GM18511 (cell line): Measurements from ENCODE around the gene SAP25.
"Not testable (repeated sequence)": the region's sequence is repeated elsewhere in the genome, so short reads cannot be mapped to it uniquely, and the experiment has no call there.

Experiments used
- ATAC-seq: cut with Tn5 transposase; IDR thresholded peaks from one replicate; pipeline ENCODE4 v1.9.1; 2021; ENCODE audit warnings: mild to moderate bottlenecking, moderate library complexity; ENCODE audit not compliant: unreplicated experiment

Gene SAP25

DNA sequence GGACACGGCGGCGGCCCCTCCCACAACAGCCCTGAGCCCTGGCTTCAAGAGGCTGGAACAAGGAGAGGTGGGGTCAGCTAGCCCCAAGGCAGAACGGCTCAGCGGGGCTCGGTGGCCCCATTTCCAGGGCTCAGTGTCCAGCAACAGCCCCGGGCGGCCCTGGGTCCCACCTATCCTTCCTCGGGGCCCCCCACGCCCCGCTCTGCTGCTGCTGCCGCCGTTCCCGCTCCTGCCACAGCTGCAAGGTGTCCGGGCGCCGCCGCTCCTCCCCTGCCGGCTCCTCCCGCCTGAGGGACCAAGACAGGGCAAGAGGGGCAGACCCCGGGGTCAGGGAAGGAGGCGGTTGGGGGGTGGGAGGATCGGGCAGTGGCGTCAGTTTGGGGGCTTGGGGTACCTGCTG lies 3.4 kb upstream of the SAP25 start:
- ATAC-seq = no peak

DNA sequence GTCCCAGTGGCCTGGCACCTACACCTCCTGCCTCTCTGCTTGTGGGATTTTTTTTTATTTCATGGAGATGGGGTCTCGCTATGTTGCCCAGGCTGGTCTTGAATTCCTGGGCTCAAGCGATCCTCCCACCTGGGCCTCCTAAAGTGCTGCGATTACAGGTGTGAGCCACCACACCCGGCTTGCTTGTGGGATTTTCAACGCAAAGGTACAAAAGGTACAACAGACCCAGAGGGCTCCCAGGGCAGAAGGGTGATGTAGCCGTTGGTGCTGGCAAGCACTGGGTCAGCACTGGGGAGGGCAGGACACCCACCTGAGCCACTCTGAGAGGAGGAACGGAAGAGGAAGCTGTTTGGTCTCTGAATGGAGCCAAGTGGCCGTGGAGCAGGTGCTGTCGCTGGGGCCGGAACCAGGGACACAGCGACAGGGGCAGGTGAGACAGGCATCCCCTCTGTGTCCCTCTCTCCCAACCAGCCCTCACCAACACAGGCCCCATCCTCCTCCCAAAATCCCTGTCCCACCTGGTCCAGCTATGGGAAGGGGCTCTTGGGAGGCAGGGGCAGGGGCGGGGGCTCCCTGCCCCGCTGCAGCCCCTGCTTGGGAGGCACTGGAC lies 2.8 kb upstream of the SAP25 start:
- no peak for ATAC-seq

DNA sequence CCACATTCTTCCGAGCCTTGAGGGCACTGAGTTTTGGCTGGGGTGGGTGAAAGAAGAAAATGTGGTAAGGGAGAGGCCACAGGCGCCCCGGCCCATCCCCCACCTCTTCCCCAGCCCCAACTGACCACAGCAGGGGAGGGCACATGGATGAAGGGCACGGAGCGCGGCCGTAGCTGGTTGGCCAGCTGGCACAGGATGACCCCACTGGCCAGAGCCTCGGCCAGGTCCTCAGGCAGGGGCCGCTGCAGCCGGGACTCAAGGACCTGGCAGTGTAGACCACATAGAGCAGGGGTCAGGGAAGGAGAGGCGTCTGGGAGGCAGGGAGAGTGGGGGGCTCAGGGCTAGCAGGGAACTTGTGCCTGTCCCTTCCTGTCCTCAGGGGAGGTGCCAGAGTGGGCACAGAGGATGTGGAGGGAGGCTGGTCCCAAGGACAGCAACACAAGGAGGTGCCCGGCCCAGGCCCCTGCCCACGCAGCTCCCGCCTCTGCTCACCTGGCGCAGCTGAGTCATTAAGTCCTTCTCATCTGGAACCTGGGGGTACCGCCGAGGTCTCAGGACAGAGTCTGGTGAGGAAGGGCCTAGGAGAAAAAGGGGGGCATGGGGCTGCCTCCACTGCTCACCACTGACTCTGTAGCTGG lies 2.2 kb upstream of the SAP25 start:
- no peak for ATAC-seq

DNA sequence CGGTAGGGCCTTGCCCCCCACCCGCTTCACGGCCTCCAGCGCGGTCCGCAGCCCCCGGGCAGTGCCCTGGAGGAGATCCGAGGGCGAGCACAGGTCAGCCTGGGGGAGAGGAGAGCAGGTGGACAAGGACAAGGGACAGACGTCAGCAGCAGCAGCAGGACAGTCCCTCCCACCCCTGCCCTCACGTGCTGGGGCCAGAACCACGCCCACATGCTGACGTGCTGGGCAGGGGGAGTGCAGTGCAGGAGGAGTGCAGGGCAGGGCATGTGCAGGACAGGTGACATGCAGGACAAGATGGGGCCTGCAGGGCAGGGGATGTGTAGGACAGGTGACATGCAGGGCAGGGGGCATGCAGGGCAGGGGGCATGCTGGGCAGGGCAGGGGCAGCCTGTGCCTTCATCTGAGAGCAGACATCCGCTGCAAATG lies 1.5 kb upstream of the SAP25 start:
- no peak for ATAC-seq

DNA sequence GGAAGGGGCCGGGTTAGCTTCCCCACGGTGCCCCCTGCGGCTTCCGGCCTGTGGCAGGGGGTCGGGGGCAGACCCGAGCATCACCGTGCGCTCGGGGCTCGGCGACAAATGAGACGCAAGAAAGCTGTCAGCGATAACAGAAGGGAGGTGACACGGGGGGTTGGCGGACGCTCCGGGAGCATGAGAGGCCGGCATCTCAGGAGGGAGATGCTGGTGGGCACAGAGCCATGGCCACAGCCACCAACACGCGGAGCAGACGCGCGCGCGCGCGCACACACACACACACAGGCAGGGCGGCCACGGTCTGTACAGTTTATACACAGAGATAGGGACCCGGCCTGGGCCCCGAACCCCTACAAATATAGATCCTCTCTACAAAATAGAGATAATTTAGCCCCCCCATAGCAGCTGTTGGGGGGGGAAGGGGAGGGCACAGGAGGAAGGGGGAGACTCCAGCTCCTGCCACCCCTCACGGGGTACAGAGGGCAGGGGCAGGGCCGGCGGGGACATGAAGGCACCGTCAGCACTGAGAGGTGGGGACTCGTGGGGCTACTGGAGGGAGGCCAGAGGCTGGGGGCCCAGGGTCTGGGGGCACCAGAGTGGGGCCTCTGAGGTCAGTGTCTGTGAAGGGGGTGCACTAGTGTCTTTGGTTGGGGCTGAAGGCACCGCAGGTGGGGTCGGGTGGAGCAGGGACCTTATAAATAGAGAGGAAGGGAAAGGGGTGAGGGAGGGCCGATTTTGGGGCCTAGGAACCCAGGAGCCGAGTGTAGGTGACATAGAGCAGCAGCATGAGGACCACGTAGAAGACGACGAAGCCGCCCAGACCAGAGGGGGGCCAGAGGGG lies 884 bp upstream of the SAP25 start:
- no peak for ATAC-seq

DNA sequence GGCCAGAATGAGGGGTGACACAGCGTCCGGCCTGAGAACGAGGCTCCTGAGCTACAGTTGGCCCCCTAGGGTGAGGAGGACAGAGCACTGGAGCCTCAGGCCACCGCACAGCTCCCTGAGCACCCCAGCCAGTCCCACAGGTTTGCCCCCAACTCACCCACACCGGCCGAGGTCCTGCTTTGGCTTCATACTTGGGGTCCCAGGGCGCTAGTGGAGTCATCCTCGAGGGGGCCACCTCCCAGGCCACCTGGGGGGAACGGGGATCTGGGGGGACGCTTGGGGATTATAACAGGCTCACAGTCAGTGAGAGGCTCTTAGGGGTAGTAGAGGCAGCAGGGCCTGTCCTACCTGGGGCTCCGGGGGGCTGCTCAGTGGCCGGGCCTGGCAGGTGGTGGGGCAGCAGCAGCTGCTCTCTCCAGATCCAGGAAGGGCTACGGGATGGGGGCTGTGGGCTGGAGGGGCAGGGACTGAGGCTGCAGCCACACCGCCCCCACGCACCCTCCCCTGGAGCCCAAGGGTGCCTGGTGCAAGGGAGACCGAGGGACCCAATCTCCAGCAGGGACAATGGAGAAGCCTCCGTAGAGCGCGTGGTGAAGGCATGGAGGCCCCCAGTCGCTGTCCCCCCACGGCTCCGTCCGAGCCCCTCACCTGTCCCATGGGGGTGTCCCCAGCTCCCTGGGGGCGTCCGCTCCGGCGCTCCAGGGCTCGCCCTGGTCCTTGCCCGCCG lies 588 bp downstream of the SAP25 start:
- ATAC-seq = no peak

DNA sequence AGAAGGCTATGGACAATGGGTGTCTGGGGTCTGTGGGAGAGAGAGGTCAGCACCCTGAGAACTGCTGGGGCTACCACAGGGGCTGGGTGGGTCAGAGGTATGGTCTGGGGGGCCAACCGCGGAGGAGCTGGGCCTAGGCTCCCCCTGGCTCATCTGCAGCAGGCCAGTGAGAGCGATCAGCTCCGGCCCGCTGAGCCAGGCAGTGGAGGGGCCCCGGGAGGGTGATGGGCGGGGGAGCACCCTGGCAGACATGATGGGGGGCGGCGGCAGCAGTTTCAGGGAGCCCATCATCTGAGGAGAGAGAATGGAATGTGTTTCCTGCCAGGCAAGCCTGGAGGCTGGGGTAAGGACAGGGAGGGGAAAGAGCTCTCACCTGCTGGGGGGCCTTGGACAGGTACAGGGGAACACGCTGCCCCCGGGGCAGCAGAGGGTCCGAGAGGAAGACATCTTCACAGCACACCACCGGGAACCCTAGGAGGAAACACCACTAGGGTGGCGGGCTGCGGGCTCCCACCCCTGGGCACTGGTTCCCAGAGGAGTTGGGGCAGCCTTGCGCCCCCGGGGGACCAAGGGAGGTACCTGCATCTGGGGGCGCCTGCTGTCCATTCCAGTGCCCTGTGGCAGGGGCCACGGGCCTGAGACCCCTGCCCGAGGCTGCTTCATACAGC lies 1.3 kb downstream of the SAP25 start:
- no peak for ATAC-seq

- no peak for ATAC-seq
Observed at GRCh38 chr7:100571829-100572116, 1.9 kb downstream of the SAP25 start.

DNA sequence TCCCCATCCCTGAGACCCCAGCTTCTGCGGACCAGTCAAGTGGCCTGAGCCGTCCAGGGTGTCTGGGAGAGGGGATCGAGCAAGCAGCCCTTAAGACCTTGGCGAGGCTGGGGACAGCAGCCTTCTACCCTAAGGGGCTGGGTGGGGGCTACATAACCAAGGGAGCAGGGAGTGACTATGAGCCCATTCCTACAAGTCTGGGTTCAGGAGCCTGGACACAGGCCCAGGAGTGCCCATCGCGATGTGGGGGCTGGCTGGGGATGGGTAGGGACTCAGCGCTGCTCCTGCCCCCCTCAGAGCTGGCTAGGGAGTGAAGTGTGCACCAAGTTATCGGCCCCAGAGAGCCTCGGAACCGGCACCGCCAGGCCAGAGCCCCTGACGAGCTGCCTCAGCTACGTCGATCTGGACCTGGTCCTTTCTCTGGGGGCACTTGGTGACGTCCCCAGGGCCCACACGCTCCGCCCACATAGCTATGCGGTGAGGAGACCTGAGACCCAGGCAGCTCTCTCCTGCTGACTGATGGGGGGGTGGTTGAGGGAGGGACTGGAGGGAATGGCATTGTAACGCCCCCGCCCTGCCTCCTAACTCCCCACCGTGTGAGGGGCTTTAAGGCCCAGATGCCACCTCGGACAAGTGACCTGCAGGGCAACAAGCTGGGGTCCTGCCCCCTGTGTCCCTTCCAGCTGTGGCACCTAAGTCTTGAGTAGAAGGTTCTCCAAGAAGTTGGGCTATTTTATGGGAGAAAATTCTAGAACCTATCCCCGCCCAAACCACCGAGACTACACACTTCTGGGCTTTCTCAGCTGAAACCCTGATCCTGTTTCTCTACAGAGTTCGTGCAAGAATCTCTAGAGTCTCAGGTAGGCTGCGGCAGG lies 2.5 kb downstream of the SAP25 start:
- no peak for ATAC-seq

DNA sequence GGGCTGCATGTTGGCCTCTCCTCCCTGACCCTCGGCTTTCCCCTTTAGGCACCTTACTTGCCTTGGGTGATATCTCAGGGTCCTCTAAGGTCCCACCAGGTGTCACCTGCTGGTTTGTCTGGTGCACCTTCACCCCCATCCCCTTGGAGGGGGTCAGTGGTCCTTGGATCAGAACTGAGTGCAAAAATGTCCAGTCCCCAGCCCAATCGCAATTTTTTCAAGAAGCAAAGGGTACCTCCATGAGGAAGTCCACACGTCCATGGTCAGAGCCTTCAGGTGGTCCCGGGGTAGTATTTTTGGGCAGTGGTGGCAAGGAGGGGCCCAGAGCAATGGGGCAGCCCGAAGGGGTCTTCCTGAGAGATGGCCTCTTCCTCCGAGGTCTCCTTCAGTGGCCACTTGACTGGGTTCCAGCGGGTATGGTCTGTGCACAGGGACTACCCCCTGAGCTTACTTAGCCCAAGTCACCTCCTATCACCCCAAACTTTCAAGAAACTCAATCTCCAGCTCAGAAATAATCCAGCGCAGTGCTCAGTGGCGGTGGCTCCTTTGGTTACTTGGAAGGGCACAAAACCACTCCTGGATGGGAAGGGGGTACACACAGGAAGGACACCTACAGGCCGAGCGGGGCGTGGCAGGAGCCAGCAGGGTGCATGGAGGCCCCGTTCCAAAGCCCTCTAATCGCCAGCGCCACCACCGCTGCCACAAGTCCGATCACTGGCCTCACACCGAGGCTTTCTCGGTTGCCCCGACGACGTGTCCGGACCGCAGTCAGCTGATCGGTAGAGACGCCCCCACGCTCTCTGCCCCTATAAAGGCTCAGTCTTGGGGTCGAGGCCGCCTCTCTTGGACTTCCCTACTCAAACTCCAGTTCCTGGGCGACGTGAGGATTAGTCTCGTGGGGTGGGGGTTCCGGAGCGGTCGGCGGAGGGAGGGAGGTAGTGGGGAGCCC lies 4.5 kb downstream of the SAP25 start:
- ATAC-seq = peak; percentile 50

- no peak for ATAC-seq
Observed at GRCh38 chr7:100568176-100568895, 5.4 kb downstream of the SAP25 start.

- no peak for ATAC-seq
Observed at GRCh38 chr7:100567751-100568175, 5.9 kb downstream of the SAP25 start.

- ATAC-seq = no peak
Observed at GRCh38 chr7:100567031-100567730, 6.5 kb downstream of the SAP25 start.

DNA sequence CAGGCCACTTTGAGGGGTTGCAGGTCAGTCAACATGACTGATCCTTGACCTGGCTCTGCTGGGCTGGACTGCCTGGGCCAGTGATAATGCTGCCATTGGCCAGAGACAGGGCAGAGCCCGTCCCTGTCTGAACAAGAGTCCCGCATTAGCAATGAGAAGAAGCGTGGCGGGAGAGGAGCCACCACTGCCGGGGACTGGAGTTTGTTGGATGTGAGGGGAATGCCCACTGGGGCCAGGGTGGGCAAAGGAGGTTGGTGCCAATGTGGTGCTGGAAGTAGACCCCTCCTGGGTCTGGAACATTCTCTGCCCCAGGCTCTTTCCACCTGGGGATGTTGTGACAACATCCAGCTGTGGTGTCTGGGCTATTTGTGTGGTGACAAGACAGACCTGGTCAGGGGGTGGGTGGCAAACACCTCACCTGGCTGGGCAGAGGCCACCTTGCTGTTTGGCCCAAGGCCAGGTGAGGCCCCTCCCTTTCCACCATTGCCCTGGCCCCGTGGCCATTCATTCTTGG lies 7.6 kb downstream of the SAP25 start:
- no peak for ATAC-seq

- ATAC-seq = no peak
Observed at GRCh38 chr7:100565133-100565571, 8.5 kb downstream of the SAP25 start.

DNA sequence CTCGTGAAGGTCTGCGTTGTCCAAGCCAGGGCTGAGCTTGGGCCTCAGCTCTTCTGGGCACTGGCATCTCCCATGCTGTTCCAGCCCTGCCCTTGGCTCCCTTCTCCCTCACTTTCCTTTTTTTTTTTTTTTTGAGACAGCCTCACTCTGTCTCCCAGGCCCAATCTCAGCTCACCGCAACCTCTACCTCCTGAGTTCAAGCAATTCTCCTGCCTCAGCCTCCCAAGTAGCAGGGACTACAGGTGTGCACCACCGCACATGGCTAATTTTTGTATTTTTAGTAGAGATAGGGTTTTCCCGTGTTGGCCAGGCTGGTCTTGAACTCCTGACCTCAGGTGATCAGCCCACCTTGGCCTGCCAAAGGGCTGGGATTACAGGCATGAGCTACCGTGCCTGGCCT lies 9.3 kb downstream of the SAP25 start:
- not testable (repeated sequence) for ATAC-seq

GRCh38 chr7:100563809-100564400 lies 9.8 kb downstream of the SAP25 start:
- ATAC-seq = peak; percentile 48
